Colonic mucosa (tissue), 4 donors: Measurements from ENCODE around the gene DDX1. TPM values are rescaled to one million over a fixed set of nuclear protein-coding genes. Genes with fewer than 3 reads are reported as not detected.

Experiments used
- DNase-seq: peaks from one replicate; pipeline ENCODE4 v3.0.0-alpha.2; 2020
- H3K27ac ChIP-seq: fragments of 200-600 bp; one replicate; pipeline ENCODE4 v1.8.0; 2021
- H3K27me3 ChIP-seq: fragments of 200-600 bp; one replicate; pipeline ENCODE4 v1.8.0; 2021
- H3K36me3 ChIP-seq: fragments of 200-600 bp; one replicate; pipeline ENCODE4 v1.8.0; 2021
- H3K4me1 ChIP-seq: fragments of 200-600 bp; one replicate; pipeline ENCODE4 v1.8.0; 2021; ENCODE audit warnings: mild to moderate bottlenecking
- H3K4me3 ChIP-seq: fragments of 200-600 bp; one replicate; pipeline ENCODE4 v1.8.0; 2021
- H3K9ac ChIP-seq, 2 donors: one replicate each; pipeline ENCODE4 v1.7.0; 2013; ENCODE audit warnings: control low read depth in 2 of 2, low read depth in 2 of 2, low read length in 2 of 2
- H3K9me3 ChIP-seq: fragments of 200-600 bp; one replicate; pipeline ENCODE4 v1.8.0; 2021
- intact Hi-C: fragments of 100-400 bp; cut with DNase I; formaldehyde crosslinking; loops from one replicate; pipeline ENCODE4 v1.14.1; 2022
- total RNA-seq, 2 donors: library from RNA; stranded (reverse); fragmentation: NEBNext Ultra II Directional in 1 of 2; extraction: Animal tissue kit (Norgen Biotek cat#: 25700) in 1 of 2; gene quantifications; one replicate each; pipeline ENCODE4 v1.2.1, GENCODE V29; 2021
- TF ChIP-seq, protein P1 (sequence below): fragments of 200-600 bp; IDR thresholded peaks from one replicate; pipeline ENCODE4 v1.8.0; 2022; ENCODE audit warnings: antibody characterized with exemption, mild to moderate bottlenecking
- donor health status: healthy.
- donor health status: DM: no; HTN: no; CAD: no.
- donor health status: DM: no; HTN: no; CAD: no.

DDX1 gene
- total RNA-seq, 2 donors from 2014 or later: 71.6 to 91.3 TPM

GRCh38 chr2:15627817-15628684, 36.4 kb downstream of the DDX1 start:
- H3K9ac ChIP-seq: no peak overlapping the region
- intact Hi-C loops: no loop called here
- H3K4me1 ChIP-seq: no peaks in the 10 kb centered on the region
- H3K4me3 ChIP-seq: no peak overlapping the region
- TF ChIP-seq, protein P1, sequence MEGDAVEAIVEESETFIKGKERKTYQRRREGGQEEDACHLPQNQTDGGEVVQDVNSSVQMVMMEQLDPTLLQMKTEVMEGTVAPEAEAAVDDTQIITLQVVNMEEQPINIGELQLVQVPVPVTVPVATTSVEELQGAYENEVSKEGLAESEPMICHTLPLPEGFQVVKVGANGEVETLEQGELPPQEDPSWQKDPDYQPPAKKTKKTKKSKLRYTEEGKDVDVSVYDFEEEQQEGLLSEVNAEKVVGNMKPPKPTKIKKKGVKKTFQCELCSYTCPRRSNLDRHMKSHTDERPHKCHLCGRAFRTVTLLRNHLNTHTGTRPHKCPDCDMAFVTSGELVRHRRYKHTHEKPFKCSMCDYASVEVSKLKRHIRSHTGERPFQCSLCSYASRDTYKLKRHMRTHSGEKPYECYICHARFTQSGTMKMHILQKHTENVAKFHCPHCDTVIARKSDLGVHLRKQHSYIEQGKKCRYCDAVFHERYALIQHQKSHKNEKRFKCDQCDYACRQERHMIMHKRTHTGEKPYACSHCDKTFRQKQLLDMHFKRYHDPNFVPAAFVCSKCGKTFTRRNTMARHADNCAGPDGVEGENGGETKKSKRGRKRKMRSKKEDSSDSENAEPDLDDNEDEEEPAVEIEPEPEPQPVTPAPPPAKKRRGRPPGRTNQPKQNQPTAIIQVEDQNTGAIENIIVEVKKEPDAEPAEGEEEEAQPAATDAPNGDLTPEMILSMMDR: no peak
- no peak overlapping the region for H3K27ac ChIP-seq
- no peaks in the 10 kb centered on the region for H3K9me3 ChIP-seq
- H3K36me3 ChIP-seq: peaks cover 9% of the 10 kb centered on the region
- H3K27me3 ChIP-seq: no peaks in the 10 kb centered on the region
- no peak for DNase-seq

- Histone ChIP-seq H3K9ac (no peak overlapping the region), H3K27ac (no peak overlapping the region), H3K4me1 (no peaks in the 10 kb centered on the region), H3K4me3 (no peak overlapping the region), H3K36me3 (peaks cover 4% of the 10 kb centered on the region), H3K9me3 (no peaks in the 10 kb centered on the region), H3K27me3 (no peaks in the 10 kb centered on the region)
- intact Hi-C loops: no loop called here
- DNase-seq: no peak
- TF ChIP-seq, protein P1: no peak
Observed at GRCh38 chr2:15628899-15629855, 37.5 kb downstream of the DDX1 start.

- peaks cover 4% of the 10 kb centered on the region for H3K36me3 ChIP-seq
- H3K4me3 ChIP-seq: no peak overlapping the region
- H3K4me1 ChIP-seq: no peaks in the 10 kb centered on the region
- no peak overlapping the region for H3K27ac ChIP-seq
- TF ChIP-seq, protein P1: no peak
- no peak overlapping the region for H3K9ac ChIP-seq
- H3K9me3 ChIP-seq: no peaks in the 10 kb centered on the region
- intact Hi-C loops: loop anchor here (10.0 kb wide), 2 partner anchors 114 to 304 kb away; no protein-coding TSS in a partner anchor
- H3K27me3 ChIP-seq: no peaks in the 10 kb centered on the region
- DNase-seq: no peak
Observed at GRCh38 chr2:15630121-15630977, 38.7 kb downstream of the DDX1 start.

- Histone ChIP-seq H3K9ac (no peak overlapping the region), H3K9me3 (no peaks in the 10 kb centered on the region), H3K4me3 (no peak overlapping the region), H3K27me3 (no peaks in the 10 kb centered on the region), H3K4me1 (no peaks in the 10 kb centered on the region), H3K36me3 (peaks cover 4% of the 10 kb centered on the region), H3K27ac (no peak overlapping the region)
- TF ChIP-seq, protein P1: no peak
- intact Hi-C loops: loop anchor here (10.0 kb wide), 2 partner anchors 114 to 304 kb away; no protein-coding TSS in a partner anchor
- no peak for DNase-seq
Observed at GRCh38 chr2:15630978-15631719, 39.5 kb downstream of the DDX1 start.
